Osteocyte (in vitro differentiated cells): Measurements from ENCODE around the gene PIK3R2. TPM values are rescaled to one million over a fixed set of nuclear protein-coding genes. Genes with fewer than 3 reads are reported as not detected.

ENCODE experiments used
- DNase-seq: peaks from one replicate; pipeline ENCODE4 v3.0.0; 2021; ENCODE audit warnings: mixed read lengths; ENCODE audit not compliant: unreplicated experiment; ENCODE audit errors: extremely low spot score
- H3K27ac Mint-ChIP-seq: one replicate; pipeline ENCODE4 v1.8.0; 2021; ENCODE audit warnings: mild to moderate bottlenecking, mixed read lengths; ENCODE audit not compliant: unreplicated experiment
- H3K27me3 Mint-ChIP-seq: one replicate; pipeline ENCODE4 v1.8.0; 2021; ENCODE audit warnings: mixed read lengths; ENCODE audit not compliant: unreplicated experiment
- H3K36me3 Mint-ChIP-seq: one replicate; pipeline ENCODE4 v1.8.0; 2021; ENCODE audit warnings: mixed read lengths; ENCODE audit not compliant: unreplicated experiment
- H3K4me1 Mint-ChIP-seq: one replicate; pipeline ENCODE4 v1.8.0; 2021; ENCODE audit warnings: mixed read lengths; ENCODE audit not compliant: unreplicated experiment
- H3K4me3 Mint-ChIP-seq: one replicate; pipeline ENCODE4 v1.8.0; 2021; ENCODE audit warnings: mild to moderate bottlenecking, moderate library complexity, mixed read lengths; ENCODE audit not compliant: unreplicated experiment
- H3K9me3 Mint-ChIP-seq: one replicate; pipeline ENCODE4 v1.8.0; 2021; ENCODE audit warnings: mixed read lengths; ENCODE audit not compliant: unreplicated experiment
- CTCF ChIP-seq: fragments of 200-600 bp; sonication (generic); IDR thresholded peaks from 2 replicates; pipeline ENCODE4 v1.5.0; 2021; ENCODE audit warnings: antibody characterized with exemption, mild to moderate bottlenecking, moderate library complexity
- total RNA-seq: library from RNA; stranded (reverse); gene quantifications from 2 replicates; pipeline ENCODE4 v1.2.1, GENCODE V29; 2021

Gene PIK3R2
- total RNA-seq, 1 donor from 2014 or later, result 68.1 TPM

GRCh38 chr19:18191640-18192062, 38.7 kb downstream of the PIK3R2 start:
- TF ChIP-seq CTCF, result no peak
- Mint-ChIP-seq H3K27me3 (no peaks in the 10 kb centered on the region), H3K4me3 (peak overlapping the region; percentile 79), H3K36me3 (no peaks in the 10 kb centered on the region), H3K9me3 (no peaks in the 10 kb centered on the region), H3K27ac (peak overlapping the region; percentile 90), H3K4me1 (peaks cover 18% of the 10 kb centered on the region)
- DNase-seq, result no peak

GRCh38 chr19:18192673-18193387, 39.9 kb downstream of the PIK3R2 start, which contains the start of gene MPV17L2:
MPV17L2 (plus strand) TSS chr19:18193218; CDS start chr19:18193282, 64 bp downstream.
- H3K4me1 Mint-ChIP-seq, result peaks cover 18% of the 10 kb centered on the region
- DNase-seq, result peak; percentile 100
- no peaks in the 10 kb centered on the region for H3K9me3 Mint-ChIP-seq
- H3K27ac Mint-ChIP-seq, result peak within 1 kb of the TSS; percentile 90
- no peaks in the 10 kb centered on the region for H3K27me3 Mint-ChIP-seq
- no peak for TF ChIP-seq CTCF
- H3K4me3 Mint-ChIP-seq, result peak within 1 kb of the TSS; percentile 79
- H3K36me3 Mint-ChIP-seq, result no peaks in the 10 kb centered on the region

- peaks cover 2% of the 10 kb centered on the region for H3K36me3 Mint-ChIP-seq
- peak overlapping the region; percentile 90 for H3K27ac Mint-ChIP-seq
Observed at GRCh38 chr19:18193388-18194180, 40.6 kb downstream of the PIK3R2 start.

GRCh38 chr19:18194181-18194530, 41.2 kb downstream of the PIK3R2 start:
- Mint-ChIP-seq H3K4me3 (peak overlapping the region; percentile 79), H3K4me1 (peaks cover 18% of the 10 kb centered on the region), H3K36me3 (peaks cover 2% of the 10 kb centered on the region), H3K27ac (peak overlapping the region; percentile 90), H3K9me3 (no peaks in the 10 kb centered on the region), H3K27me3 (no peaks in the 10 kb centered on the region)
- no peak for TF ChIP-seq CTCF
- DNase-seq, result no peak

More at GRCh38 chr19:18193388-18194180, 40.6 kb downstream of the PIK3R2 start:
- no peak for DNase-seq
- Mint-ChIP-seq H3K4me3 (peak overlapping the region; percentile 79), H3K4me1 (peaks cover 18% of the 10 kb centered on the region), H3K9me3 (no peaks in the 10 kb centered on the region), H3K27me3 (no peaks in the 10 kb centered on the region)
- peak; percentile 13 for TF ChIP-seq CTCF
